HG02973 (cell line): ENCODE results near the gene EFCAB6.

Source experiments
- ATAC-seq: cut with Tn5 transposase; IDR thresholded peaks from one replicate; pipeline ENCODE4 v1.9.1; 2021; ENCODE audit warnings: moderate library complexity; ENCODE audit not compliant: unreplicated experiment

The EFCAB6 gene

DNA sequence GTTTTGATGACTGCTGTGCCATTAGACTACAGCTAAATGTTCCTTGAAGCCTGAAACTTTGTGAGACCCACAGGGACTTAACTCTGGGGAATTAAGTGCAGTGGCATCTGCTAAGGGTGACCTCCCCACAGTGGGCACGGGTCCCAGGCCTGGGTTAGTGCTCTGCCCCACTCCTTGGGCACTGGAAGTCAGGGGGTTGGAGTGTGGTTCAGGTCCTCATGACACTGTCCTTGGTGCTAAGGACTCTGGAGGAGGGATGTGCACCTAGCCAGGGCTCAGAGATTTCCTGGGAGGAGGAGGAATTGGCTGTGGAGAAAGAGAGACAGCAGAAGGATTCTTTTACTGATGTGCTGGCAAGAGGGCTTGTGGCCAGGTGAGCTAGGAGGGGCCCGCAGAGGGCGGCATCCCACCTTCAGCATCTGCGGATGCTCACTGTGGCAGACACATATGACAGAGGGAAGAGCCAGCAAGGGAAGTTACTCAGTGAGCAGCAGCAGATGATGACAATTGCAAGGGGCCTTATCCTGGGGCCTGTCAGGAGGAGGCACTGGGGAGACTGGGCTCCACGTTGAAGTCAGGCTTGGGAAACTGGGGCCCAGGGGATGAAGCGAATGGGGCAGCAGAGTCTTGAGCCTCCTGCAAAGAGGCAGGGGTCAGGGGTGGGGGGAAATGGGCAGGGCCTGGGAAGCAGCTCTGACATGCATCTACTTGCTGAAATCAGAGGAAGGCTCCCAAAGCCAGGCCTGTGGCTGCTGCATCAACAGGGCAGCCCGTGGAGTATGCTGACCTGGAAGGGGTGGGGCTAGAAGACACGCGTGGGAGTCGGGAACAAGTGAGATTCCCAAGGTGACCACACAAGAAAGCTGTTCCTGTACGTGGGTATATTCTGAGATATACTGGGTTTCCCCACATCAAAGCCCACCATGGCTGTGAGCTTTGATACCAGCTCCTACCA is 256.3 kb downstream of the EFCAB6 start:
- ATAC-seq = no peak

DNA sequence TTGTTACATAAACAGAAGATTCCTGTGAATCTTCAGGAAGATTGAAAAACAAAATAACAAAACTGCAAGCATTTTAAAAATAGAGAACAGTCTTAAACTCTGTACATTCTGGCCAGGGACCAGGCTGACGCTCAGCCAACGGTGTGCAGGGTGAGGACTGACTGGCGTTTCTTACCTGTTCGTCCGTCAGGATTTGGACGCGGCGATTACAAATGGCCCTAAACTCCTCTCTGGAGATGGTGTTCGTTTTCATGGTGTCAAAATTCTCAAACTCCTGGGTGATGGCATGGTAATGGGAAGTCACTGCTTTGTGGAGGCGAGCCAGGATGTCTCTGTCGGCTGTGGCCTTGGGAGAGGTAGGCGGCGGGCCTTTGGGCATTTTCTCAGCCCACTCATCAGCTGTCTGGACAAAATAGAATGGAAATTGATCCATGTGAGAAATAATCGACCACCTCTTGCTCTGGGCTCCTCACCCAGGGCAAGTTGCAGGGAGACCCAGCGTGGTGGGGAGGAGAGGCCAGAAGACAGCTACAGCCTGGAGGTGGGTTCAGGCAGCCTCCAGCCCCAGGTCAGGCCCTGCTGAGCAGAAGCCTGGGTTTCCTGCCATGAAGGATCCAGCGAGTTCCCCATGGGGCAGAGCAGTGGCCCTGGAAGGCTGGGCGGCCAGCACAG is 257.3 kb downstream of the EFCAB6 start:
- no peak for ATAC-seq

DNA sequence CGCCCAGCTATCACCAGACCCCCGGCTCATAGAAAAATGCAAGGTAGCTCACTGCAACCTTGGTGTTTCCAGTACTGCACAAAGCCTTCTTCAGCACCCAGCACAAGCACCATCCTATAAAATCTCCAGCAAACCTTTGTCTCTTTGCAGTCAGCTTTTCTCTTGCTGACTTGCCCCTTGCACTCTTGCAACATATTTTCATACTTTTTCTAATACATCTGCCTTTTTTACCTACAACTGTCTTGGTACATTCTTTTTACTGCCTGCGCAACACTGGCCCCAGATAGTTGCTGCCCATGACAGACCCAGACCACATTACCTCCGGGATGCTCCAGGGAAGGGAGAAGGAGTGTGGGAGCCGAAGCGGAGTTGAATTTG is 257.9 kb downstream of the EFCAB6 start:
- ATAC-seq = no peak

DNA sequence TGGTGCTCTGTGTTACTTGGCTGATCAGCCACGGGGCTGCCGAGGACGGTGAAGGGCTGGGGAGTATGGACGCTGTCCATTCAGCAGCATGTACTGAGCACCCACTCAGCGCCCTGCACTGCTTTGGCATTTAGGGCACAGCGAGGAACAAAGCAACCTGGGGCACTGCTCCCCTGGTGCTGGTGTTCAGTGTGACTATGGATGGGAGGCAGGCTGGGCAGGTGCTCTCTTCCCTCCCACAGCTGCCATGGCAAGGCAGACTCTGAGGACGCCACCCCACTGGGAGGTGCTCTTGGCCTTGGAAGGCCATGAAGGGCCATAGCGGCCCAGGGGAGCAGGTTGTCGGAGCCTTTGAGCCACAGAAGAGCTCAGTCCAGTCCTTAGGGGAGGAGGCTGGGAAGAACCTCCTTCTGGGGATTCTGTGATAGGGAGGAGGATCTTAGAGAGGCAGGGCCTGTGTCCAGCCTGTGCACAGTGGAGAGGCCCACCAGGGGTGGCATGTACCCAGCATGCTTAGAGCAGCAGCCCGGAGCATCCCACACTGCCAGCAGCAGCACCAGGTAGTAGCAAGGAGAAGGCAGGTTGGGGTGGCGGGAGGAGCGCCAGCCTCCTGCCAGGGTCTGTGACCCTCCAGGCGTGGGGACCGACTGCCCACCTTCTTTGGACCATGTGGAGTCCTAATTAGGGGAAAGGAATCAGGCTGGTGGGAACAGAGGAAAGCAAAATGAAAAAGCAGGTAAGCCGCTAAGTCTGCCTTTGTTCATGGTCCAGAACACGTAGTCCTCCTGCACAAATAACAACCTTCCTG is 258.4 kb downstream of the EFCAB6 start:
- ATAC-seq = no peak

DNA sequence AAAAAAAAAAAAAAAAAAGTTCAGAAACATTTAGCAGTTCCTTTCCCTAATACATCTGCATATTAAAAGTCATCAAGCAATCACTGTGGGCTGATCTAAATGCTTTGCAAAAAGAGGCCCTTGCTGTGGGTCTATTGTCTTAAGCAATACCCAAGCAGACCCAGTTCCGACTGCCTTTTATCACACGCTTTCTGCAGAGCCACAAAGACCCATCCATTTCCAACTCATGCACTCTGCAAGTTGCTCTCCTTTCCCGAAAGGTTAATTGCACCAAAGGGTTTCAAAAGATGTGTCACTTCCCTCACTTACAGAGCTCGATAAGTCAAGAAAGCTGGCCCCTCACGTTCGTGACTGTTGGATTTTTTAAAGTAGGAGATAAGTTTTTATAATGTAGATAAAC is 261.4 kb downstream of the EFCAB6 start:
- no peak for ATAC-seq

DNA sequence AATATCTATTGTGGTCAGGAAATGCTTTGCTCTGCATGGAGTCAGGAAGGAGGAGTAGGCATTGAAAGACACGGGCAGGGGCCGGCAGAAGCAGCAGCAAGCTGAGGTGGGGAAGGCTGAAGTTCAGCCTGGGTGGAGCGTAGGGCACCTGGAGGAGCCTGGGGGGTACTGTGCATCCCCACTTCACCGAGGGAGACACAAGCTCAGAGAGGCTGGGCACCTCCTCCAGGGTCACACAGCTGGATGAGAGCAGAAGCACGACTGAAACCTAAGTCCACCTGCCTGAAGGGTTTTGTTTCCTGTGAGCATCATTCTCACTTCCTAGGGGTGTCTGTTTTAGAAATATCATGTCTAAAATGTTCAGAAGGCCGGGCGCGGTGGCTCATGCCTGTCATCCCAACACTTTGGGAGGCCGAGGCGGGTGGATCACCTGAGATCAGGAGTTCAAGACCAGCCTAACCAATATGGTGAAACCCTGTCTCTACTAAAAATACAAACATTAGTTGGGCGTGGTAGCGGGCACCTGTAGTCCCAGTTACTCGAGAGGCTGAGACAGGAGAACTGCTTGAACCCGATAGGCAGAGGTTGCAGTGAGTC is 262.0 kb downstream of the EFCAB6 start:
- no peak for ATAC-seq

DNA sequence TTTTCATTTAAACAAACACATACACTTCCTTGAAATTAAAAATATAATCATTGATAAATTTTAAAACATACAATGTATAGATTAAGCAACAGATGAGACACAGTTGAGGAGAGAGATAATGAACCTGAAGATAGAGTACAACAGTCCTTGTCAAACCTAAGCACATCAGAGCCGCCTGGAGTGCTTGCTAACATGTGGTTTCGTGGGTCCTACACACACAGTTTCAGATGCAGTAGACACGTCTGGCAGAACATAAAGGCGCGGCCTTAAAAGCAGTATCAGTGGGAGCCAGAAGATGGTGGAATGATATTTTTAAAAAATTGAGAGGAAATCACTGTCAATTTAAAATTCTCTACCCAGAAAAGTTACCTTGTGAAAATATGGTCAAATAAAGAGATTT is 265.9 kb downstream of the EFCAB6 start:
- ATAC-seq = no peak

DNA sequence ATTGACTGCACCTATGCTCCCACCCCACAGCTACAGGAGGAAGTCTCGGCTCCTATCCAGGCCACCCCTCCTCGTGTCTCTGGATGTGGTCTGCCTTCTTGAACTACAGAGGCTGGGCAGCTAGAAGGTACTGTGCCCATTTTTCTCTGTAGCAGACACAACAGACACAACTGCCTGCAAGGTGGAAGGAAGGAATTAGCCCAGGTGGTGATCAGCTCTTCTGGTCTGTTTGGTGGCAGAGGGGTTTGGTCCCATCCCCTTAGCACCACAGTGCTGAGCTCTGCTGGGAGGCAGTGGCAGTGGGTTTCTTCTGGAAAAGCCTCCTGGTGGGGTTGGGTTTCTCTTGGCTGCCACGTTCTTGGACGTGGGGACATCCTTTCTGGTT is 267.8 kb downstream of the EFCAB6 start:
- no peak for ATAC-seq

DNA sequence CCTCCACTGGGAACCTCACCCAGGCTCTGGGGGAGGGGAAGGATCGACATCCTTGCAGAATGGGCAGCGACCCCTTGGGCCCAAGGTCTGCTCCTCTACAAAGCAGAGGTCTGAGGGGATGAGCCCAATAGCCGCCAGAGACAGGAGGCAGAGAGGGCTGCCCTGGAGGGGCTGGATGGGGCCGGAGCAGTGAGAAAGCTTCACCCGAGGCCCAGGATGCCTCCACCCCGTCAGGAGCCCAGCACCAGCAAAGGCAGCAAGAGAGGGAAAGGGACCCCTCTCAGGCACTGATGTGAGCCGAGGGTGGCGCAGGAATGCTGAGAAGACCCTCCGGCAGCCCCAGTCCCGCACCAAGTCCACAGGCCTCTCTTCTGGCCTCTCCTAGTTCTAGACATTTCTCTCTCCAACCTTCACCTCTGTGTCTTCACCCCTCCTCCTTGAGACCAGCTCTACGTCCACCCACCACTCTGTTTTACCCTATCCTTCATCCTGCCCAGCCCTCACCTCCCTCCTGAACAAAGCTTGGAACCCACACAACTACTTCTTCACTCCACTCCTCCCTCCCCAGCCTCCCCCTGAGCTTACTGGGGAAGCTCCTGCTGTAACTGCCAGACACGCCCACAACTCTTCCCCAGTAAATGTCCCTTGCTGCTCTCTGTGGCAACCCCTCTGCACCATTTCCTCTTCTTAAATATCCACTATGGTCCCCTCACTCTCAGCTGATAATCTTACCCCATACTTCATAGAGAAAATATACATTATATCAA is 268.4 kb downstream of the EFCAB6 start:
- ATAC-seq = no peak

DNA sequence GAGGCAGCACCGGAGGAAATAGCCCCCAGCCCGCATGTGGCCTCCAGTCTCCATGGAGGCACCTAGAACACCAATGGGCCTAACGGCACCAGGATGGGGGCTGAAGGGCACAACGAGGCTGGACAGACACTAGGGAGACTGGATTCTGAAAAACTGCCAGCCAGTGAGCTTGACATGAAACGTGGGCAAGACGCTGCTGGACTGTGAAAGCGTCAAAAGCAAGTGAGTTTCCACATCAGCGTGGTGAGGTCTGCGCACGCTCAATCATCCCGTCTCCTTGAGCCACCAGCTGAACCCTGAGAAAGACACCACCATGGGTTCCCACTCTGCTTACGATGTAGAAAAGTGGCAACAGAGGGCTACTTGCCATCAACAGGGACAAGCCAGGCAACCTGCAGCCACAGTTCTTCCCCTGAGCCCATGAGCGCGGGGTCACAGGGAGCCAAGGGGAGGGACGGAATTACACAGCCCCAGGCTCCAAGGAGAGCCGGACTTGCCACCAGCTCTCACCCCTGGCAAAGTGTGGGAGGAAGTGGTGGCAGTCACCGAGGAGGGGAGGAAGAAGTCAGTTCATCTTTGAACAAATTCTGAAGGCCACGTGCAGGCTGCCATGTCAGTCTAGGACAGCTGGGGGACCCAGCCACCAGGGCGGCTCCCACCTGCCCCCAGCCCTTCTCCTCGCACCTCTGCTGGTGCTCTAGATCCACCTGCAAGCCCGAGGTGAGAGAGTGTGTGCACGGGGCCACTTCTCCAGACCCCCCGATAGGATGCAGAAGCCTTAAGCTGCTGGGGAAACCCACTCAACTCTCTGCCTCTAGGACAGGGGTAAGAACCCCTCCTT is 269.2 kb downstream of the EFCAB6 start:
- no peak for ATAC-seq

DNA sequence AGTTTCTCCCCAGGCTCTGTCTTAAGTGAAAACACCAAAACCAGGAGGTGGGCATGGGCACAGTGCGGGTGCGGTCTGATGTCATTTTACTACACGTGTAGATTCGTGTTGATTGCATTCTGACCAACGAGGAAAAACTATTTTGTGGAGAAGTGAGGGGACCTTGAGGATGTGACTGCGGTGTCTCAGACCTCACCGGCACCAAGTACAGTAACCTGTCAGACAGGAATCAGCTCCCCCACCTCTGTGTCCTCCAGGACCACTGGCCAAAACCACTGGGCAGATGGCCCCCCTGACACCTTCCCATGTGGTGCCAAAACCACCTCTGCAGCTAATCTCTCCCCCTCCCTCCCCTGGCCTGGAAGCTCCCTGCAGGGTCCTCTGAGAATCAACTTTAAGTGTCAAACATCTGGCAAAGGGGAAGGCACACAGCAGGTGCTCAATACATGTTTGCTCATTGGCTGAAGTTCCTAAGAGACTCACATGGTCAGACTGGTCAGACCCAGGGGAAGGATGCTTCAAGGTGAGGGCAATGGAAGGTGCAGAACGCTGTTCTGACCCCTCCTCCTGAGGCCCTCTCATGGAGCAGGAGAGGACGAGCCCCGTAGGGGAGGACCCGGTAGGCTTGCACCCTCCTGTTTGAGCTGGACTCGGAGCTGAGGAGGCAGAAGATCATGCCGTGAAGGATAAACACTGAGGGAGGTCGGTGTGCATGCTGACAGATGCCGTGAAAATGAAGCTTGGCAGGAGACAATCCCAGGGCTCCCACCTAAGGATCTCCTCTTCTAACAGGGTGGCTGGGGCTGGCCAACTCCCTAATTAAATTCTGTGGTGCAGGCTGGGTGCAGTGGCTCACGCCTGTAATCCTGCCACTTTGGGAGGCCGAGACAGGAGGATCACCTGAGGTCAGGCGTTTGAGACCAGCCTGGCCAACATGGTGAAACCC is 270.4 kb downstream of the EFCAB6 start:
- no peak for ATAC-seq

DNA sequence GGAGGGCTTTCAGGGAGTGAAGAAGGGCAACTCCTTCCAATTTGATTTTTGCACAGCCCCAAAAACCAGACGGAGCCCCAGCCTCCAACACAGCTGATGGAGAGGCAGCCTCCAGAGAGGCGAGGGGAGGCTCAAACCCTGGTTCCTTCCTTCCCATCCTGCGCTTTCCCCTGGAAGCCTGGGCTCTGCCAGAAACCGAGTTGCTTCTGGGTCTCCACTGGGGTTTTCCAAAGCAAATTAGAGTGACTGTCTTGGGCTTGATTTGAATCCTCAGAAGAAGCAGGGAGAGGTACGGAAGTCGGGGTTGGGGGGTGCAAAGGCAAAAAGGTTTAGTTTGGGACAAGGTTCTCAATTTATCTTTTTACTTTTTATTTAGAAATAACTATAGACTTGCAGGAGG is 271.1 kb downstream of the EFCAB6 start:
- ATAC-seq = no peak

DNA sequence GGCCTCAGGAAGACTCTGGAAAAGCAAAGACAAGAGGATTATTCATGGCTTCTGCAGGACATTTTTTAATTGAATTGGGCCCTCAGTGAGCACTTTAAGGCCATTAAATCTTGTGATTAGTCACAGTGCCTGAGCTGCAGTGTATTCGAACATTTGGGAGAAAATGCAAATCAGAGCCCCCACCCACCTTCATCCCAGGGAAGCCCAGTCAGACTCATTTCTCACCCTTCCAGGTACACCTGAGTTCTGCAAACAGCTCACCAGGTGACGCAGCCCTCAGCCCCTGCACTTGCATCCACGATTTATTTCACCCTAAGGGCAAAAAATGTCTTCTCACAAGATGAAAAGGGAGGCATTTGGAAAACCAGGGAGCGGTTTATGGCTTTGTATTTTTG is 271.6 kb downstream of the EFCAB6 start:
- no peak for ATAC-seq

DNA sequence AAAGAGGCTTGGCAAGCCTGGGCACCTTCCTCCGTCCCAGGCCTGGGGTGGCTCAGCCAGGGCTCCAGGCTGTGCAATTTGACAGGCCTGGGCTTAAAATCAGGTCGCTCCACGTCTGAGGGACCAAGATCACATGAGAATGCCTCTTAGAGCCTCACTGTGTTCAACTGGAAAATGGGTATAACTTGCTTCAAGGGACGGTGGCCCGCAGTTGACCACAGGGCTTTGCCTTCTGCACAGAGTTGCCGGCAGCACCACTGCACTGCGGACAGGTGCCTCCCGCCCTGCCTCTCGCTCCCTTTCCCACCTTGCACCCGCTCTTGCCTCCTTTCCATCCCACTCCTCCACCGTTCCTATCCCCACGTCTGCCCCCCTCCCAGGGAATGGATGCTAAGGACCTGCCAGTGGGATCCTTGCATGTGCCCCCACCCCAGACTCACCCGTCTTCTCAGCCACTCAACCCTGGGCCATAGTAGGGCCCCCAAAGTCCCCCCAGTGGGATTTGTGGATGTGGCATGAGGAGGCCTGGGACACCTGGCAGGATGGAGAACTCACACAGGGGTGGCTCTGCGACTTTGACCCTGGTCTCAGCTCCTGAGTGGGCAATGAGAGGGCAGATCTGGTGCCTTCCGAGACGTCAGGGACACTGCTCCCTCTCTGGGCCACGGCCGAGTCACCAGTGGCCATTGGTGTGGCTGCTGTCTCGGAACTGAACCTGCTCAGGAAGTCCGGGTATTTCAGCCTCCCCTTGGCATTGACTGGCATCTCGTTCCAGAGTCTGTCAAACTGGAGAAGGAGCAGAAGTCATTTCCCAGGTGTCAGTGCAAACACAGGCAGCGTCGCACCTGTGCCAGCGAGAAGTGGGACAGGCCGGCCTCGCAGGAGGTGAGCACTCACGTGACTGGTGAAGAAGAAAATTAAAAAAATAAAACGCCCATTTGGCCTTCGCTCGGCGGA is 272.3 kb downstream of the EFCAB6 start:
- no peak for ATAC-seq

DNA sequence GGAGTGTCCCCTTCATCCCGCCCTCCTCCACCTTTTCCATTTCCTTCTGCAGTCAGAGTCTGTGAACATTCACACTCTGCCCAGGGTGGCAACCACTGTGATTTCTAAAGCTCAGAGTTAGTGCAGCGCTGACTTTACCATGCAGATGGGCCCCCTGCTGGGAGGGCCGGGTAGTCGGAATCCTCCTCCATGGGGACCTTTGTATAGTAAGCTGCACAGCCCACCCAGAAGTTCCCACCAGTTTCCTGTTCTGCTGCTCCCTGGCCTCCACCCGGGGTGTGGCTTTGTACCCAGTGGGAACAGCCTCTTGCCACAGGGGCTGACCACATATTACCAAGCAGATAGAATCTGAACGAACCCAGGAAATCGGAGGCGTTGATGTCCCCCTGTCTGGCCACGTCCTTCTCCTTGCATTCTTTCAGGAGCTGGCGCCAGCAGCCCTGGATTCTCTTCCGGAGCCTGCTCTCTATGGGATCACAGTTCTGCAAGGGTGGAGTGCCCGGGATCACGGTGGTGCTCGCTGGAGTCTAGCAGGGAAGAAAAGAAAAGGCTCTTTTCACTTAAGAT is 275.0 kb downstream of the EFCAB6 start:
- ATAC-seq = no peak

DNA sequence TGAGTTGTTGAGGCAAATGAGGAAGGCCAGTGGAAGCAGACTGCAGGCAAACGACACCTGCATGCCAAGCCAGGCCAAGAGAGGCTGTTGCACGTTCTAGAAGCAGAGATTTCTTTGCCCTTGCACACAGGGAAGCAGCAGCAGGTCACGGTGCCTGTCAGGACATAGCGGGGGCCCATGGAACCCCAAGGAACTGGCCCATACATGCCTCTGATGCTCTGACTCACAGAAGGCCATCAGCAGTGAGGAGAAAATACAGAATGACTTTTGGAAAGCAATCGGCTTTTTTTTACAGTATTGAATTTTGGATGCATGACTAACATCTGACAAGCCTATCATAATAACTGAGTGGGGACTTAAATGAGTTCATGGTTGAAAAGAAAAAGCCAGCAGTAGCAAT is 276.4 kb downstream of the EFCAB6 start:
- ATAC-seq = no peak

DNA sequence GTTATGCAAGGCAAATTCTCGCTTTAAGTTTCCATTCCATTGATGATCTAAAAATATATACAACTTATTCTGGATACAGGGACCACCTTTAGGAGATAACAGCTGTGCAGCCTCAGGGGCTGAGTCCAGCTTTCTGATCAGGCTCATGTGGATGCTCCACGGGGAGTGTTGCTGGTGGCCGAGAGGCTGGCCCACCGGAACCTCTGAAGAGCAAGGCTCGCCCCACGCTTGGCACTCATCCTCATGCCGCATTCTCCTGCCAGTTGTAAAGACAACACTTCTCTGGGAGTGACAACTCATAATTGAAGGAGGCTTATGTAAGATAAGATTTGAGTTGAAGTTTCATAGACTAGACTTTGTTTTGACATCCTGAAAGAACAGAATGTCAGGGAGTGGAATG is 276.8 kb downstream of the EFCAB6 start:
- no peak for ATAC-seq
